Stimulated activated CD8-positive, alpha-beta memory T cell treated with anti-CD3 and anti-CD28 coated beads, Interleukin-15, amount 100 ng/mL, for 4 hours (primary cell): ENCODE data around the gene MRPS5.

ENCODE experiments used
- DNase-seq, 2 donors: peaks; one replicate each; pipeline ENCODE4 v3.0.0-alpha.2; 2020; ENCODE audit warnings: low read depth in 2 of 2

MRPS5 gene

DNA sequence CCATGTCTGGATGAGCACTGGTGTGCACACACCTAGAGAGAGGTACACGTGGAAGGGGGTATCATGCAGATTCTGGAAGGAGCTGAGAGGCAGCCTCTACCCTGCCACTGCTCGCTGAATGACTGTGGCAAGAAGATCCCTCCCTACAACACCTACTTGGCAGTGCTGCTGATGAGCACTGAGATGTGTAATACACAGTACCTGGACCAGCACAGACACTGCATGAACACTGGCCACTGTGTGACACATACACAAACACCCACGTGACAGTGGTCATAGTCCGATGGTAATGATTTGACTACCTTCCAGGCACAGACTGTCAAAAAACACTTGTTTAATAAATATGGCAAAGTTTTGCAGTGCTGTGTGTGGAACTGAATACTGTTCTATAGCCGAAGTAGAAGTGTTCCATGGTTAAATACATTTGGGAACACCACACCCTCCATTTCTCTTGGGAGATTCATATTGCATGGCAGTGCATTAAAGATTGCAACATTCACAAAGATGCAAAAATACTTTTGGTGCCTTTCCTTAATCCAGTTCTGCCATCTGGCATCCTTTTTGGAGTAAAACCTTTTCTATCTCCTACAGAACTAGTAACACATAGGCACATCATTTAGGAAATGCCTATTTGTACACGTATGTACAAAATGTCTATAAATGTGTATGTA, 29.6 kb downstream of the MRPS5 start:
- no peak for DNase-seq

GRCh38 chr2:95087379-95087778, 34.2 kb downstream of the MRPS5 start:
- DNase-seq = no peak

GRCh38 chr2:95086017-95086416, 35.6 kb downstream of the MRPS5 start:
- DNase-seq = no peak

GRCh38 chr2:95082477-95082876, 39.1 kb downstream of the MRPS5 start:
- DNase-seq = no peak

- DNase-seq = no peak
These were observed 42.4 kb downstream of the MRPS5 start for GRCh38 chr2:95079199-95079683.

GRCh38 chr2:95077861-95078603, 43.6 kb downstream of the MRPS5 start:
- no peak for DNase-seq

DNA sequence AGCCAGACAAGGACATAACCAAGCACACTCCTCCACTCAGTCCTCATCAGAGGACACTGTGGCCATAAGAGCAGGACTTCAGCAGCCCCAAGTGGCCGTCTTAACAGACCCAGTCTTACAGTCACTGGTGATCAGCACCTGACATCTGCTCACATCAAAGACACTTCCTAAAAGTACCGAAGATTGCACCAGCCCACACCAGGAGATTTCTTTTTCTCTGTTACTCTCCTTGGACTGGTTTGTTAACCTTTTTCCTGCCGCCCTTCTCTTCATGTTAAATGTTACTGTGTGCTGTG, 44.1 kb downstream of the MRPS5 start:
- DNase-seq = no peak

DNA sequence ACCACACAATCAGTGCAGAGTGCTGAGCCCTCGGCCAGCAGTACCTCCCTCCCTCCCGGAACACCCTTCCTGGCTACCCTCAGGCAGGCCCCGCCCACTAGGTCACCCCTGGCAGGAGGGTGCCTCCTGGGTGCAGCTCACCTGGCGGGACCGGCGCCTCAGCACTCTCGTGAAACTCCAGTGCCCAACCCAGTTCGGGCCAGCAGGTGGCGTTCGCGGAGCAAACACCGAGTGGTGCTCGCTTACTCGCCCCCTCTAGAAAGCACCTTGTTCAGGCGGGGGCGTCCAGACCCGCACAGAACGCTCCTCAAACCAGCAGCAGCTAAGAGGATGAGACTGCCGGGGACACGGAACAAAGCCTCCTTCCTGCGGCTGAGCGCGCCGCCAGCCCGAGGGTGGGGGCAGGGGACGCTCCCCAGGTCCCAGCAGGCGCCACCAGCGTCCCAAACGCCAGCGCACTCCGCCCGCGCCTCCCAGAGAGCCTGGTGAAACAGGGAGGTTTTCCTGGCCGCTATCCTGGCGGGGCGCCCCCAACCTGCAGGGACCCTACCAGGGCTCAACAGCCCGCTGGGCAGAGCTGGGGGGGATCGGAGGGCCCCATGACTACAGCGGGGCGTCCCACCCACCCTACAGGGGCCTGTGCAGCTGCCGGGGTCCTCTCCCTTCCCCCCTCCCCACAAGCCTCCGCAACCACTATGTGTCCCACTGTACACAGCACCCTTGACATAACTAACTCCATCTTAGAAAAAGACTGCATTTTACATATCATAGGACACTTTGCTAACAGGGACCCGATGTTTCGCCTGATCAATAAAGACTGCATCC, 44.7 kb downstream of the MRPS5 start:
- peak; percentile 69 to 87 for DNase-seq

DNA sequence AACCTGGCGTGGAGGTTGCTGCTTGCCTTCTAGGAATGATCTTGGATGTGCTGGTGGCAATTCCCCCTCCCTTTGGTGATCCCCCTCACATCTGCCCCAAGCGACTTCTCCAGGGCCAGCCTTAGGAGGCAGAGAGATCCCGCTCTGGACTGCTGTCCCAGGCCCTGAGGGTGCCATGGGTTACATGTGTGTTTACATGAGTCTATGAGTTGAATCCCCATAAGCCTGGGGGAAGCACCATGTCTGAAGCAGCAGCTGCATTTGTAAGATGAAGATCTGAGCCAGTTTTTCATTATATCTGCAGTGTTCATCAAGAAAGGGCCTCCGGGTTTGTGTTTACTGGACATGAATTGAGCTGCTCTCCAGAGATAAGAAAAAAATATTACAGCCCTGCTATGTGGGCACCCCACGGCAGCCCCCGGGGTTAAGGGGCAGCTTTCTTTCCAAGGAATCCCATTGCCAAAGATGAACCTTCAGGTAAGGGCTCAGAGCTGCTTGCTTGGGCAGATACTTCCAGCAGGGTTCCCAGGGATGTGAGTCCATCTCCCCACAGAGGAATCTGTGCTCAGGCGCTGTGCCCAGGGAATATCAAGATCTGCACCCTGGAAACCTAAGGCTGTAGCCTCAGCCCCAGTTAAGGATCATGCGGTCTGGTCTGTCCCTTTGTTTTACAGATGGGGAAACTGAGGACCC, 46.0 kb downstream of the MRPS5 start:
- no peak for DNase-seq

- DNase-seq = peak in 1 of 2 donors; percentile 32
These were observed 46.8 kb downstream of the MRPS5 start for GRCh38 chr2:95074663-95075439.

DNA sequence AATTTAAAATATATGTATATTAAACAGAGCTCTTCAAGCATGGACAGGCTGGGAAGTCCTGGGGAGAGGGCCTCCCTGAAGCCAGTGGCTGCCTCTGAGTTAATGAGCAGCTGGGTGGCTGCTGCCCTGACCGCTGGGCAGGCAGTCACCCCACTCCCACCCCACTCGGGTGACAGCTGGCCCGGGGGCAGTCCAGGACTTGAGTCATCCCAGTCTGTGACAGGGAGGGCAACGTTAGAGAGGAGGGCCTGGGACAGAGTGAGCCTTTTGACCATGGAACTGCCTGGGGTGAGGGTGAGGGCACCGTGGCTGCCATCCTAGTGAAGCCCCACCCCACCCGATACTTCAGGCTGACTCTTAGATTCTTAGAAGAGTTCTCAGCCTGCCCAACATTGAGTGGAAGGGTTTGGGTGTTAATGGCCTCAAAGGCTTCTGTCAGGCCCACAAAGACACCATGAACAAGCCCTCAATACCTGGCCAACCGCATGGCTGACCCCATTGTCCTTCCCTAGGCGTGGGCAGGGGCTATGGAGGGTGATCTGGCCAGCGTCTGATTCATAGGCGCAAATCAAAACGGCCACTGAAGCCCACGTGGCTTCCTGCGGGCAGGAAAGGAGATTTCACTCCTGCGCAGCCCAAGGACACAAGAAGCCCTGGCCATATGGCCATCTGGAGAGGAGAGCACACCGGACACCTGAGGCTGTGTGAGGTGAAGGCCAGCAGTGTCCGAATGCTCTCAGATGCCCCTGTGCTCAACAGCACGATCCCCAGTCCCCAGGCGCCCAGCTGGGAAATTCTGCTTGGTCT, 47.5 kb downstream of the MRPS5 start:
- DNase-seq = no peak

DNA sequence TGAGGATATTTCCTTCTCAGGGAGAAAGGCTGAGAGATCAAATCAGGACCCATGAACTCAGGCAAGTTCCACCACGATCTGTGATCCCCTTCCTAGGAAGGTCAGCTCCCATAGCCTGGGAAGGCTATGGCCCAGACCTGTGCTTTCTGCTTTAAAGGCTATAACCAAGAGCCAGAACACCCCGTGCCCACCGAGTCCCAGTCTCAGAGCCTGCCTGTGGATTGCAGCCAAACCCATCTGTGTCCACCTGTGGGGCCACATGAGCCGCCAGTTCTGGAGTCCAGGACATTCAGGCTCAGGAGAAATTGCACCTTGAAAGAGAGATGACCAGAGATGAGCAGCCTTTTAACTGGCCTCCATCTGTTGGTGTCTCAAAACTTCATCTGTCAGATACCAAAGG, 49.2 kb downstream of the MRPS5 start:
- DNase-seq = no peak

DNA sequence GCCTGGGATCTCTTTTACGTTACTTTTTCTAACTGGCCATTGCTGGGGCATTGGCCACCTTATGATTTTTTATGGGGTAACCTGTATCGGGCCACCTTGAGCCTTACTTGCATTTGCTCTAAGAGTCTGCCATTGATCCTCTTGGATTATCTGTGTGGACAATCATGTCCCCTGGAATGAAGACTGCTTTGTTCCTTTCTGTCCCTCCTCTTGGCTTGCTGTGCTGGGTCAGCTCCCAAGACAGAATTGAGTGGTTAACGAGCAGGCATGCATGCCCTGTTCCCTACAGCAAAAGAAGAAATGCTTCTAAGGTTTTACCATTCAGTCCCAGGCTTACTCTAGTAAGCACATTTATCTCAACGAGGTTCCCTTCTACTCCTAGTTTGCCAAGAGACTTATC, 49.8 kb downstream of the MRPS5 start:
- no peak for DNase-seq

GRCh38 chr2:95069465-95069864, 52.1 kb downstream of the MRPS5 start:
- DNase-seq = no peak

DNA sequence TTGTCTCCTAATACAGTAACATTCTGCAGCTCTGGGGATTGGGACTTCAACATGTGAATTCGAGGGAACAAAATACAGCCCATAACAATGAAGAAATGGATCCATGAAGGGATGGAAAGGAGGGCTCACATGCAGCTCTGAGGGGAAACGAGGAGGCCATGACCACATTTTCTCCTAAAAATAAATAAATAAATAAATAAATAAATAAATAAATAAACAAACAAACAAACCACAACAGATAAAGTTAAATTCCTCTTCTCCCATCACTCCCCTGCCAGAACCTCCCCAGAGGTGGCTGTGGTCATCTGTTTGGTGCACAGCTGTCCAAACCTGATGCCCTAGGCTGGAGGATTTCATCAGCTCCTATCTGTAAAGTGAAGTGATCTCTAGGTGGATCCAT, 53.4 kb downstream of the MRPS5 start:
- DNase-seq = no peak

- no peak for DNase-seq
These were observed 58.3 kb downstream of the MRPS5 start for GRCh38 chr2:95063086-95063958.

DNA sequence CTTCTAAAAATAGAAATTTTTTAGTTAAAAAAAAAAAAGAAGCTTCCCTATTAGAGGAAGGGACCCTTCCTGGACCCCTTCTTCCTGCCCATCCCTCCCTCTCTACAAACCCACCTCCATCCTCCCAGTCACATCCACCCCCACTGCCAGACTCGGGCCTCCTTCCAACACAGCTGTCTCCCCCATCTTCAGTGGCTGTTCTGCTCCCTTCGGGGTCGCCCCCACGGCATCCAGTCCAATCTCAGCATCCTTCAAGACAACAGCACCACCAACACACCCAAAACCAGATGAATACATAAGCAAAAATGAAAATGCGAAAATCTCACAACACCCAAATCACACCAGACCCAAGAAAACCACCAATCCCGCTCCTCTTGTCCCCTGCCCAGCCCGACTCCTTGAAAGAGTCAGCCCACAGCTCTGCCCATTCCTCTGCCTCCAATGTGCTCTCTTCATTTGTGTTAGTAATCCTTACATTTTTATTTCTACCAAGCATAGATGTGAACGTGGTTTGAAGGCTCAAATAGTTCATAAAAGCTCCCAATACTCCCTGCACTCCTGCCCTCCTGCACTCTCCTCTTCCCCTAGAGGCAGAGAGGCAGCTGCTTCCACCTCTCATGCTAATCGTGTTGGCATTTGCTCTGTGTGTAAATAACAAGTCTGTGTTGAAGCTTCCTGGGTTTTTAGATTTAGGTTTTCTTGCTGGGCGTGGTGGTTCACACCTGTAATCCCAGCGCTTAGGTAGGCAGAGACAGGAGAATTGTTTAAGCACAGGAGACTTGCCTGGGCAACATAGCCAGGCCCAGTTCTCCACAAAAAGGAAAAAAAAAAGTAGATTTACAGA, 59.1 kb downstream of the MRPS5 start:
- no peak for DNase-seq

DNA sequence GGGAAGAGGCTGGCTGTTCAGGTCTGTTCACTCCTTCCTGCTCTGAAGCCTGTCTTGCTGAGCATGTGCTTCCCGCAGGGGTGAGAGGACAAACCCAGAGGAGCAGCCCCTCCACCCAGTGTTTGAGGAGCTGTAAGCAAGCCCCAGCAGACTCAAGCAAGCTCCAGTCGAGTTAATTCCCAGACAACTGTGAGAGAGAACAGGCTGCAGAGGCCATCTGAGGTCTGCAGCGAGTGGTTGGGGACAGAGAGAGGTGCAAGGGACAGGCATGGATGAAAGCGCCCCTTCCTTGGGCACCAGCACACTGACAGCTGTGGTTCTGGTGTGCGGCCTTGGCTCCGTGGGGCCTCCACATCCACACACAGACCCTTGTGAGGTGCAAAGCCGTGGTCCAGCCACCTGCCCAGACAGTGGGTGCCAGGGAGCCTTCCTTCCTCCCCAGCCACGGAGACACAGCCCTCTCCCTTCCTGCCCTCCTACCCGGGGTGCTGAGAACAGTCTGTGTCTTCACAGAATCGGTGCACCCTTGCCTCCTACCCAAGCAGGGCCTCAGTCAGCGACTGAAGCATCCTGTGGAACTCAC, 59.9 kb downstream of the MRPS5 start:
- no peak for DNase-seq
